GM12872 (cell line): ENCODE results near the gene MZT1.

Source experiments
- TF ChIP-seq, protein P1 (sequence below): IDR thresholded peaks from 3 replicates; pipeline ENCODE4 v1.5.1; 2011; ENCODE audit warnings: low read depth, mild to moderate bottlenecking, low read length, moderate library complexity; ENCODE audit not compliant: insufficient read depth

MZT1 gene

DNA sequence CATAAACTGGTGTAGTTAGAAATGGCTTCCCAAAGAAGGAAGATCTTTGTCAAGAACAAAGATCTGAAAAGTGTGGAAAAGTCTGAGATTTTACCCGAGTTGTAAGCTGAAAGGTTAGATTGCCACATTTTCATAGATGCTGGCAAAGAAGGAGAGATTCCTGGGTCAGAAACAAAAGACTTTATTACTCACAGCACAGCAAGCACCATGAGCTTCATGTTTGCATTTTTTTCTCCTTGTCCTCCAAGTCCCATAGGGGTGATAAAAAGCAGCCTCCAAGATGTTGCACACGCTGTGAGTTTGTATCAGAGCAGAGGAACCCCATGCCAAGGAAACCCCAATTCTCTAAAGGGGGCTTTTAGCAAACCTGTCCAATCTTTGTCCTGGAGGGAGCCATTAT is 29.3 kb downstream of the MZT1 start:
- TF ChIP-seq, protein P1, sequence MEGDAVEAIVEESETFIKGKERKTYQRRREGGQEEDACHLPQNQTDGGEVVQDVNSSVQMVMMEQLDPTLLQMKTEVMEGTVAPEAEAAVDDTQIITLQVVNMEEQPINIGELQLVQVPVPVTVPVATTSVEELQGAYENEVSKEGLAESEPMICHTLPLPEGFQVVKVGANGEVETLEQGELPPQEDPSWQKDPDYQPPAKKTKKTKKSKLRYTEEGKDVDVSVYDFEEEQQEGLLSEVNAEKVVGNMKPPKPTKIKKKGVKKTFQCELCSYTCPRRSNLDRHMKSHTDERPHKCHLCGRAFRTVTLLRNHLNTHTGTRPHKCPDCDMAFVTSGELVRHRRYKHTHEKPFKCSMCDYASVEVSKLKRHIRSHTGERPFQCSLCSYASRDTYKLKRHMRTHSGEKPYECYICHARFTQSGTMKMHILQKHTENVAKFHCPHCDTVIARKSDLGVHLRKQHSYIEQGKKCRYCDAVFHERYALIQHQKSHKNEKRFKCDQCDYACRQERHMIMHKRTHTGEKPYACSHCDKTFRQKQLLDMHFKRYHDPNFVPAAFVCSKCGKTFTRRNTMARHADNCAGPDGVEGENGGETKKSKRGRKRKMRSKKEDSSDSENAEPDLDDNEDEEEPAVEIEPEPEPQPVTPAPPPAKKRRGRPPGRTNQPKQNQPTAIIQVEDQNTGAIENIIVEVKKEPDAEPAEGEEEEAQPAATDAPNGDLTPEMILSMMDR: no peak

DNA sequence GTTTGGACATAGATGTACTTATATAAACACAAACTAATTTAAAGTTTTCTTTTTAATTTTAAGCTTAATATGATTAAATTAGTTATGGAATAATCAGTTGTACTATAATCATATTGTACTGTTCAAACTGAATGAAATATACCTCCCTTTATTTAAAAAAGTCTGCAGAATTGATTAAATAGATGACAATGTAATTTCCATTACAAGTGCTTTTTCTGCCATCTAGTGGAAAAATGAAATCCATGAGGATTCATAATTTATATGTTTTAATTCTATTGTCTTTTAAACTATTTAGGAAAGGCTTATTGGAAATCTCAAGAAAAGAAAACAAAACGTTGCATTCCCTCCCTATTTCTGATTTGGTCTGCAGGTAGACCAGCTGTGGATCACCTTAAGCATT is 30.9 kb downstream of the MZT1 start:
- TF ChIP-seq, protein P1: no peak

DNA sequence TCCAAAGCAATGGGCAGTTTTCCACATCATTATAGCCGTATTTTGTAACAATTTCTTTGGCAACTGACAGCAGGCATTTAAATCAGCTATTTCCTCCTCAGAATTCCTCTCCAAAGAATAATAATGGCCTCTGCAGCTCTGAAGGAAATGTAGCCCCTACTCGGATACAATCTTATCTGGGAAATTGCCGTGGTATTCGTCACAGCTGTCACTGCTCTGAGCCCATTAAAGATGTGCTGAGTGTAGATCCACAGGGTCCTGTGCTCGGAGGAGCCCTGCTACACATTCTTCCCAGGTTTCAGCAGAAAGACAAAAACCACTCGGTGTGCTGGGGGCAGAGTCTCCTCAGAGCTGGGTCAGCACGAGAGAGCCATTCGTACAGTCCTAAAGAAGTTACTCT is 33.1 kb downstream of the MZT1 start:
- TF ChIP-seq, protein P1: no peak

DNA sequence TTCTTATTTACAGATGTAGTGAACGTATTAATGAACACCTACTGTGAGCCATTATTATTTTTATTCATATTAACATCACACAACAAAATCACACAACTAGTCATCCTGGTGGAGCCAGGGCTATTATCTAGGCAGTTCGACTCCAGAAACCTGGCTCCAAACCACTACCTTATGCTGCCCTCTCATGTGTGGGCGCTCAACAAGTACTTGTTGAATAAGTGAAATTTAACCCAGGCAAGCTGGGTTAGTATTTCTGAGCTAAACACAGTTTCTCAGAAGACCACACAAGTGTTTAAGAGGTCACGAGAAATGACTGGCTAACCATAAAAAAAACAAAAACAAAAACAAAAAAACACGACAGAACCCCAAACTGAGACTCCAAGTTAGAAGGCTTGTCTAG is 33.6 kb downstream of the MZT1 start:
- TF ChIP-seq, protein P1: no peak

DNA sequence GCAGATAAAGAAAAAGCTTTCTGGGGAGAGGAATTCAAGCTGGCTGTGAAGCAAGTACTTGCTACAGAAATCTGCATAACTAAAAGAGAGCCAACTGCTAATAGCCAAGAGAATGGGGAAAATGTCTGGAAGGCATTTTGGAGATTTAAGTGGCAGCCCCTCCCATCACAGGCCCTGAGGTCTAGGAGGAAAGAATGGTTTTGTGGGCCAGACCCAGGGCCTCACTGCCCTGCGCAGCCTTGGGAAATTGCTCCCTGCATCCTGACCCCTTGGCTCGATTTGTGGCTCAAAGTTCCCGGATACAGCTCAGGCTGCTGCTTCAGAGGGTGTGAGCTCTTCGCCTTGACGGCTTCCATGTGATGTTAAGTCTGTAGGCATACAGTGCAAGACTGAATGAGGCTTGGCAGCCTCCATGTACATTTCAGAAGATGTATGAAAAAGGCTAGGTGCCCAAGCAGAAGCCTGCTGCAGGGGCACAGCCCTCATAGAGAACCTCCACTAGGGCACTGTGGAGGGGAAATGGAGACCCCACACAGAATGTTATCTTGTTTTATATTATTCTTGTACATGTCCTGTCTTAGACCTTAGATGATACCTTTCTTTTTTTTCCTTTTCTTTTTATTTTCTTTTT is 34.4 kb downstream of the MZT1 start:
- TF ChIP-seq, protein P1: no peak

DNA sequence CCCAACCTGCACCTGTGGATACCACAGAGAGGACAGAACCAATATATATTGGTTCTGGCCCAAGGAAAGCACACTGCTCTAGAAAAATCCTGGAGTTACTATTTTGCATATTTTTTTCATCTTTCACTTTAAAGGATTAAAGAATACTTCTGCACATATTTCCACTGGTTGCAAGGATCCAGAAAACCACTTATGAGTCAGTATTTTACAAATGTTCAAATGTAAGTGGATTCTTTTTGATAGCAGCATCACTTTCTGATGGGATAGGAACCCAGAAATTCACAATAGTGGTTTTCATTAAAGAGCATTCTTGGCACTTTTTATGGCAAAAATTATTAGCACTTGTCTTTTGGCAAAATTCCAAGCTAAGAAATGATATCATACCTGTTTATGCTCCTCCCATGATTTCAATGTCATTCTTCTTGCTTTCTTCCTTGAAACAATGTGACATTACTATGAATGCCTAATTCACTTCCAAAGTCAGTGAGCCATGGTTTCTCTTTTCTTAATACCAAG is 38.2 kb downstream of the MZT1 start:
- TF ChIP-seq, protein P1: no peak

DNA sequence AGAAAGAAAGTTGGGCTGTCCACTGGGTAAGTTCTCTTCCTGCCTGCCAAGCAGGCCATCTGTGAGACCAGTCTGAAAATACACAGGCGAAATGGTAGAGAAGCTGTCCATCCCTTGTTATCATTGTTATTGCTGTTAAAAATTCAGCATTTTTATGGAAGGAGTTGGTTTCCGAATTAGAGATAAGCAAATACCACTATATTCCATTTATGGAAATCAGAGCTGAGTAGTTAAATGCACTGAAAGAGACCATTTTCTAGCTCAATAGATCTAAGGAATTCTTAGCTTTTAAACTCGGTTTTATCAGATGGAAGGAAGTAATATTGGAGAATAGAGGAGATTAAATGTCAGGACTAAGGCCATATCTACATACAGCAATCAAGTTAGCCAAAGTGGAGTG is 40.7 kb downstream of the MZT1 start:
- TF ChIP-seq, protein P1: no peak
